OCI-LY1 (cell line): ENCODE measurements around the gene CLEC7A.

Experiments
- H2AFZ ChIP-seq: fragments of 200-600 bp; sonication (generic), shearing (Covaris generic); 2 replicates; pipeline ENCODE4 v1.6.0; 2014; ENCODE audit warnings: antibody characterized with exemption, mild to moderate bottlenecking, low read length
- H3F3A ChIP-seq: fragments of 200-600 bp; sonication (generic), shearing (Covaris generic); 2 replicates; pipeline ENCODE4 v1.6.0; 2014; ENCODE audit warnings: mild to moderate bottlenecking, antibody characterized with exemption, low read length, moderate library complexity; ENCODE audit not compliant: insufficient read depth
- H3K27ac ChIP-seq: fragments of 200-600 bp; sonication (generic); 2 replicates; pipeline ENCODE4 v1.5.1; 2014; ENCODE audit warnings: low read length, mixed run types, mild to moderate bottlenecking, low read depth; ENCODE audit not compliant: poor library complexity, severe bottlenecking
- H3K27me3 ChIP-seq: fragments of 200-600 bp; sonication (generic); 2 replicates; pipeline ENCODE4 v1.6.0; 2014; ENCODE audit warnings: antibody characterized with exemption, mild to moderate bottlenecking, low read length, moderate library complexity; ENCODE audit not compliant: insufficient read depth
- H3K36me3 ChIP-seq: fragments of 200-600 bp; sonication (generic); 2 replicates; pipeline ENCODE4 v1.6.1; 2014; ENCODE audit warnings: mild to moderate bottlenecking, antibody characterized with exemption, low read length, moderate library complexity, mixed read lengths; ENCODE audit not compliant: insufficient read depth
- H3K4me1 ChIP-seq: fragments of 200-600 bp; sonication (generic); 2 replicates; pipeline ENCODE4 v1.5.1; 2014; ENCODE audit warnings: mild to moderate bottlenecking, low read length, moderate library complexity; ENCODE audit not compliant: insufficient read depth, severe bottlenecking
- H3K4me2 ChIP-seq: fragments of 200-600 bp; sonication (generic), shearing (Covaris generic); 2 replicates; pipeline ENCODE4 v1.6.1; 2014; ENCODE audit warnings: low read length
- H3K4me3 ChIP-seq: fragments of 200-600 bp; sonication (generic); 2 replicates; pipeline ENCODE4 v1.5.1; 2014; ENCODE audit warnings: low read length, low read depth, mild to moderate bottlenecking, mixed read lengths; ENCODE audit not compliant: poor library complexity, severe bottlenecking
- H3K79me2 ChIP-seq: fragments of 200-600 bp; shearing (Covaris generic); 2 replicates; pipeline ENCODE4 v1.6.1; 2016; ENCODE audit warnings: mixed run types, low read length, mixed read lengths; ENCODE audit not compliant: insufficient read depth
- H3K9ac ChIP-seq: fragments of 200-600 bp; sonication (generic), shearing (Covaris generic); 2 replicates; pipeline ENCODE4 v1.6.1; 2014; ENCODE audit warnings: mild to moderate bottlenecking, low read length, mixed read lengths
- H3K9me2 ChIP-seq: fragments of 200-600 bp; sonication (generic), shearing (Covaris generic); 2 replicates; pipeline ENCODE4 v1.6.1; 2014; ENCODE audit warnings: low read depth, mild to moderate bottlenecking, low read length, mixed read lengths
- H3K9me3 ChIP-seq: fragments of 200-600 bp; shearing (Covaris generic); 2 replicates; pipeline ENCODE4 v1.6.1; 2014; ENCODE audit warnings: low read length, mixed read lengths
- H4K20me1 ChIP-seq: fragments of 200-600 bp; sonication (generic), shearing (Covaris generic); 2 replicates; pipeline ENCODE4 v1.6.0; 2016; ENCODE audit warnings: mild to moderate bottlenecking, low read length; ENCODE audit not compliant: insufficient read depth
- CTCF ChIP-seq: fragments of 200-600 bp; sonication (generic), shearing (Covaris generic); IDR thresholded peaks from 2 replicates; pipeline ENCODE4 v1.5.1; 2017; ENCODE audit warnings: mild to moderate bottlenecking, antibody characterized with exemption, low read length, moderate library complexity, mixed read lengths
- EZH2 ChIP-seq: fragments of 200-600 bp; sonication (generic), shearing (Covaris generic); IDR thresholded peaks from 2 replicates; pipeline ENCODE4 v1.8.0; 2017; ENCODE audit warnings: borderline replicate concordance, mixed run types, mild to moderate bottlenecking, antibody characterized with exemption, low read length, moderate library complexity, mixed read lengths

CLEC7A gene

GRCh38 chr12:10101042-10101579, 28.9 kb downstream of the CLEC7A start:
- H3K36me3 ChIP-seq, result no peaks in the 10 kb centered on the region
- no peak overlapping the region for H2AFZ ChIP-seq
- no peaks in the 10 kb centered on the region for H3F3A ChIP-seq
- no peaks in the 10 kb centered on the region for H3K9me3 ChIP-seq
- no peak overlapping the region for H3K4me2 ChIP-seq
- no peaks in the 10 kb centered on the region for H3K9me2 ChIP-seq
- no peak overlapping the region for H3K27ac ChIP-seq
- no peak for TF ChIP-seq EZH2
- no peak for TF ChIP-seq CTCF
- no peaks in the 10 kb centered on the region; the same call in 1 of the 2 replicates for H3K27me3 ChIP-seq
- no peaks in the 10 kb centered on the region for H3K4me1 ChIP-seq
- no peak overlapping the region for H3K9ac ChIP-seq
- no peaks in the 10 kb centered on the region for H4K20me1 ChIP-seq
- no peaks in the 10 kb centered on the region for H3K79me2 ChIP-seq
- no peak overlapping the region for H3K4me3 ChIP-seq

GRCh38 chr12:10098791-10099190, 31.2 kb downstream of the CLEC7A start, which contains the start of gene CLEC1A:
Gene CLEC1A (minus strand): TSS chr12:10098985. CDS start chr12:10098922, 63 bp downstream.
- Histone ChIP-seq H3K4me3 (no peak within 1 kb of the TSS), H3K79me2 (no peaks in the 10 kb centered on the region), H2AFZ (no peak within 1 kb of the TSS), H3K4me1 (no peaks in the 10 kb centered on the region), H3K9me3 (no peaks in the 10 kb centered on the region), H3K4me2 (no peak within 1 kb of the TSS), H3K9ac (no peak within 1 kb of the TSS), H3F3A (no peaks in the 10 kb centered on the region), H3K9me2 (no peaks in the 10 kb centered on the region), H3K27me3 (no peaks in the 10 kb centered on the region; the same call in 1 of the 2 replicates), H3K36me3 (no peaks in the 10 kb centered on the region), H4K20me1 (no peaks in the 10 kb centered on the region), H3K27ac (no peak within 1 kb of the TSS)
- TF ChIP-seq CTCF (no peak), EZH2 (no peak)

- Histone ChIP-seq H3K27me3 (no peaks in the 10 kb centered on the region; the same call in 1 of the 2 replicates), H3K79me2 (no peaks in the 10 kb centered on the region), H3K4me3 (no peak overlapping the region), H3K9ac (no peak overlapping the region), H3K9me2 (no peaks in the 10 kb centered on the region), H3K36me3 (no peaks in the 10 kb centered on the region), H4K20me1 (no peaks in the 10 kb centered on the region), H3F3A (no peaks in the 10 kb centered on the region), H3K9me3 (no peaks in the 10 kb centered on the region), H3K4me1 (no peaks in the 10 kb centered on the region), H3K27ac (no peak overlapping the region), H2AFZ (no peak overlapping the region), H3K4me2 (no peak overlapping the region)
- TF ChIP-seq CTCF, result no peak
- no peak for TF ChIP-seq EZH2
These were observed 32.5 kb downstream of the CLEC7A start for GRCh38 chr12:10097521-10097920.
